ENCODE measurements around the gene TNFRSF12A. TPM values are rescaled to one million over a fixed set of nuclear protein-coding genes. Genes with fewer than 3 reads are reported as not detected.

Gene TNFRSF12A
- polyA plus RNA-seq, 2 of the 4 experiments (the other 2 are of a cell fraction), result 111 to 314 TPM

DNA sequence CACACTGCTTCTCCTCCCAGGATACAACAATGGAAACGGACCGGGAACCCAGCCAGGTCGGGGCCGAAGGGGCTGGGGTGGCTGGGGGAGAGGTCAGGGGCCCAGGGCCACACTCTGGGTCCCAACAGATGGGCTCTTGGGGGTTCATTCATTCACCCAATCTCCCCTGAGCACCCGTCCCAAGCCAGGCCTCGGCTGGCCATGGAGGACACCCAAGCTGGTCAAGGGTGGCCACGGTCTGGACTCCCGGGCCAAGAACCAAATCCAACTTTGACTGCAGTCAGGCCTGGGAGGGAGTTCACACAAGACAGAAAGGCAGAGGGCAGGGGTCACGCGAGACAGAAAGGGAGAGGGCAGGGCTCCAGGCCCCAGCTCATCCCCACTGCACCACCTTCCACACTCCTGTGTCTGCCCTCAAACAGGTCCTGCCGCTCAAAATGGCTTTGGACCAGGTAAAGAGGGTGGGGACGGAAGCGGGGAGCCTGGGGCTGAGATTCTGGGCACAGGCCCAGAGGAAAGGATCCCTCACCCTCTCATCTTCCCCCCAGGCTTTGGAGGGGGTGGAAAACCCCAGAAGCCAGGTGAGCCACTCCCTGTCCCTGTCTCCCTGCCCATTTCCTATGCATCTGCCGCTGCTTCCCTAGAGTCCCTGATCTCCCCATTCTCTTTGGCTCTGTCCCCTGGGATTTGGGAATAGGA lies 27.6 kb upstream of the TNFRSF12A start:
- ATAC-seq (no peak), FAIRE-seq (no peak), DNase-seq (ENCODE audit: low read depth in 1 of 2, low spot score in 1 of 2) (no peak)
- Histone ChIP-seq H3K27ac (no peak overlapping the region), H3K4me2 (no peak overlapping the region), H3K4me1 (peaks cover 3% of the 10 kb centered on the region; the same call in 1 of the 3 replicates), H3K9me3 (no peaks in the 10 kb centered on the region), H3K4me3 (no peak overlapping the region)
- 93% methylated on average over 14 of the region's 14 CpGs for WGBS (ENCODE audit: missing lambda C conversion rate)
- TF ChIP-seq NR3C1 (IDR thresholded peaks at IDR 0.05) (no peak), FOSB (CRISPR knock-in tag; IDR thresholded peaks at IDR 0.05) (no peak), MAFK (IDR thresholded peaks at IDR 0.05; ENCODE audit: partially characterized antibody) (no peak), GATA3 (IDR thresholded peaks at IDR 0.05; ENCODE audit: borderline replicate concordance) (no peak), PHF8 (IDR thresholded peaks at IDR 0.05; ENCODE audit: borderline replicate concordance, low read depth) (no peak), HOXB5 (CRISPR knock-in tag; IDR thresholded peaks at IDR 0.05) (no peak), JUN (IDR thresholded peaks at IDR 0.05) (no peak), ZSCAN20 (CRISPR knock-in tag; IDR thresholded peaks at IDR 0.05) (no peak), ZC3H11A (IDR thresholded peaks at IDR 0.05) (no peak), CHD2 (IDR thresholded peaks at IDR 0.05; ENCODE audit: low read length, partially characterized antibody) (no peak), SREBF2 (IDR thresholded peaks at IDR 0.05) (no peak), HDAC2 (IDR thresholded peaks at IDR 0.05) (no peak), RFX5 (IDR thresholded peaks at IDR 0.05) (no peak), TP53 (CRISPR knock-in tag; IDR thresholded peaks at IDR 0.05) (no peak), POLR2A (IDR thresholded peaks at IDR 0.05; ENCODE audit: low read length) (no peak)
- TF ChIP-seq, protein P1, sequence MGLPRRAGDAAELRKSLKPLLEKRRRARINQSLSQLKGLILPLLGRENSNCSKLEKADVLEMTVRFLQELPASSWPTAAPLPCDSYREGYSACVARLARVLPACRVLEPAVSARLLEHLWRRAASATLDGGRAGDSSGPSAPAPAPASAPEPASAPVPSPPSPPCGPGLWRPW (IDR thresholded peaks at IDR 0.05), result no peak
- TF ChIP-seq, protein P2, sequence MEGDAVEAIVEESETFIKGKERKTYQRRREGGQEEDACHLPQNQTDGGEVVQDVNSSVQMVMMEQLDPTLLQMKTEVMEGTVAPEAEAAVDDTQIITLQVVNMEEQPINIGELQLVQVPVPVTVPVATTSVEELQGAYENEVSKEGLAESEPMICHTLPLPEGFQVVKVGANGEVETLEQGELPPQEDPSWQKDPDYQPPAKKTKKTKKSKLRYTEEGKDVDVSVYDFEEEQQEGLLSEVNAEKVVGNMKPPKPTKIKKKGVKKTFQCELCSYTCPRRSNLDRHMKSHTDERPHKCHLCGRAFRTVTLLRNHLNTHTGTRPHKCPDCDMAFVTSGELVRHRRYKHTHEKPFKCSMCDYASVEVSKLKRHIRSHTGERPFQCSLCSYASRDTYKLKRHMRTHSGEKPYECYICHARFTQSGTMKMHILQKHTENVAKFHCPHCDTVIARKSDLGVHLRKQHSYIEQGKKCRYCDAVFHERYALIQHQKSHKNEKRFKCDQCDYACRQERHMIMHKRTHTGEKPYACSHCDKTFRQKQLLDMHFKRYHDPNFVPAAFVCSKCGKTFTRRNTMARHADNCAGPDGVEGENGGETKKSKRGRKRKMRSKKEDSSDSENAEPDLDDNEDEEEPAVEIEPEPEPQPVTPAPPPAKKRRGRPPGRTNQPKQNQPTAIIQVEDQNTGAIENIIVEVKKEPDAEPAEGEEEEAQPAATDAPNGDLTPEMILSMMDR (IDR thresholded peaks at IDR 0.05), result no peak
- TF ChIP-seq, protein P3, sequence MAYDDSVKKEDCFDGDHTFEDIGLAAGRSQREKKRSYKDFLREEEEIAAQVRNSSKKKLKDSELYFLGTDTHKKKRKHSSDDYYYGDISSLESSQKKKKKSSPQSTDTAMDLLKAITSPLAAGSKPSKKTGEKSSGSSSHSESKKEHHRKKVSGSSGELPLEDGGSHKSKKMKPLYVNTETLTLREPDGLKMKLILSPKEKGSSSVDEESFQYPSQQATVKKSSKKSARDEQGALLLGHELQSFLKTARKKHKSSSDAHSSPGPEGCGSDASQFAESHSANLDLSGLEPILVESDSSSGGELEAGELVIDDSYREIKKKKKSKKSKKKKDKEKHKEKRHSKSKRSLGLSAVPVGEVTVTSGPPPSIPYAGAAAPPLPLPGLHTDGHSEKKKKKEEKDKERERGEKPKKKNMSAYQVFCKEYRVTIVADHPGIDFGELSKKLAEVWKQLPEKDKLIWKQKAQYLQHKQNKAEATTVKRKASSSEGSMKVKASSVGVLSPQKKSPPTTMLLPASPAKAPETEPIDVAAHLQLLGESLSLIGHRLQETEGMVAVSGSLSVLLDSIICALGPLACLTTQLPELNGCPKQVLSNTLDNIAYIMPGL (CRISPR knock-in tag; IDR thresholded peaks at IDR 0.05; ENCODE audit: borderline replicate concordance), result no peak
- TF ChIP-seq, protein P4, sequence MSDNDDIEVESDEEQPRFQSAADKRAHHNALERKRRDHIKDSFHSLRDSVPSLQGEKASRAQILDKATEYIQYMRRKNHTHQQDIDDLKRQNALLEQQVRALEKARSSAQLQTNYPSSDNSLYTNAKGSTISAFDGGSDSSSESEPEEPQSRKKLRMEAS (IDR thresholded peaks at IDR 0.05), result no peak
- ChIA-PET CTCF (interaction anchor here (0.8 to 1.3 kb wide), 5 partner anchors 8 to 55 kb away, joined by 3 to 4 read pairs (median 3); partner anchors contain the start of gene PAQR4), POLR2A (no interaction called here)

DNA sequence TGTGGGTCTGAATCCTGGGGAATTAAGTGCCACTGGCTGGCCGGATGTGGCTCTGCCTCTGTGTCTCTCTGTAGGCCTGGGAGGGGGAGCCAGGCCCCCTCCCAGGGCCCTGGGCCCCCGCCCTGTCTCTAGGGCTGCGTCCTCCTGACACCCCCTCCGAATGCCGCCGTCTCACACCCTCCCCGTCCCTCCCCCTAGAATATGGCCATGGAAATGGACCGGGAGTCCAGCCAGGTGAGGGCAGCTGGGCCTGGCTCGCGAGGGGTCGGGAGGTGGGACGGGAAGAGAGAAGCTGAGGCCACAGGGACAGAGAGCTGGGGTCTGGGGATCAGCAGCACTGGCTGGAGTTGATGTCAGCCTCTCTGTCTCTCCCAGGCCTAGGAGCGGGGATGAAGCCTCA lies 23.9 kb upstream of the TNFRSF12A start:
- POLR2A ChIA-PET, result no interaction called here
- no peak overlapping the region for H3K27ac ChIP-seq
- CTCF ChIA-PET, result interaction anchor here (0.7 to 1.8 kb wide), 5 partner anchors 12 to 91 kb away, joined by 3 to 5 read pairs (median 4); no protein-coding TSS in a partner anchor
- TF ChIP-seq TFCP2L1 (CRISPR knock-in tag; IDR thresholded peaks at IDR 0.05), result no peak
- no peak for TF ChIP-seq BHLHE40 (IDR thresholded peaks at IDR 0.05; ENCODE audit: low read depth, low read length)
- no peak for TF ChIP-seq CBX2 (IDR thresholded peaks at IDR 0.05; ENCODE audit: borderline replicate concordance, low read depth)
- TF ChIP-seq, protein P5, sequence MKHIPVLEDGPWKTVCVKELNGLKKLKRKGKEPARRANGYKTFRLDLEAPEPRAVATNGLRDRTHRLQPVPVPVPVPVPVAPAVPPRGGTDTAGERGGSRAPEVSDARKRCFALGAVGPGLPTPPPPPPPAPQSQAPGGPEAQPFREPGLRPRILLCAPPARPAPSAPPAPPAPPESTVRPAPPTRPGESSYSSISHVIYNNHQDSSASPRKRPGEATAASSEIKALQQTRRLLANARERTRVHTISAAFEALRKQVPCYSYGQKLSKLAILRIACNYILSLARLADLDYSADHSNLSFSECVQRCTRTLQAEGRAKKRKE (CRISPR knock-in tag; IDR thresholded peaks at IDR 0.05; ENCODE audit: low read depth), result no peak
- TF ChIP-seq FOSL2 (IDR thresholded peaks at IDR 0.05), result no peak
- TF ChIP-seq FOSL2 (CRISPR knock-in tag; IDR thresholded peaks at IDR 0.05), result no peak
- TF ChIP-seq, protein P6, sequence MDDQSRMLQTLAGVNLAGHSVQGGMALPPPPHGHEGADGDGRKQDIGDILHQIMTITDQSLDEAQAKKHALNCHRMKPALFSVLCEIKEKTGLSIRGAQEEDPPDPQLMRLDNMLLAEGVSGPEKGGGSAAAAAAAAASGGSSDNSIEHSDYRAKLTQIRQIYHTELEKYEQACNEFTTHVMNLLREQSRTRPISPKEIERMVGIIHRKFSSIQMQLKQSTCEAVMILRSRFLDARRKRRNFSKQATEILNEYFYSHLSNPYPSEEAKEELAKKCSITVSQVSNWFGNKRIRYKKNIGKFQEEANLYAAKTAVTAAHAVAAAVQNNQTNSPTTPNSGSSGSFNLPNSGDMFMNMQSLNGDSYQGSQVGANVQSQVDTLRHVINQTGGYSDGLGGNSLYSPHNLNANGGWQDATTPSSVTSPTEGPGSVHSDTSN (IDR thresholded peaks at IDR 0.05), result no peak
- TF ChIP-seq CHD2 (IDR thresholded peaks at IDR 0.05; ENCODE audit: low read length, partially characterized antibody), result no peak
- TF ChIP-seq HDAC2 (IDR thresholded peaks at IDR 0.05), result no peak
- TF ChIP-seq NPAS2 (CRISPR knock-in tag; IDR thresholded peaks at IDR 0.05; ENCODE audit: borderline replicate concordance), result no peak
- TF ChIP-seq MAZ (IDR thresholded peaks at IDR 0.05; ENCODE audit: borderline replicate concordance, low read depth, low read length), result no peak
- TF ChIP-seq, protein P4 (IDR thresholded peaks at IDR 0.05), result no peak
- TF ChIP-seq KDM1A (IDR thresholded peaks at IDR 0.05; ENCODE audit: low read depth), result no peak
- TF ChIP-seq, protein P7, sequence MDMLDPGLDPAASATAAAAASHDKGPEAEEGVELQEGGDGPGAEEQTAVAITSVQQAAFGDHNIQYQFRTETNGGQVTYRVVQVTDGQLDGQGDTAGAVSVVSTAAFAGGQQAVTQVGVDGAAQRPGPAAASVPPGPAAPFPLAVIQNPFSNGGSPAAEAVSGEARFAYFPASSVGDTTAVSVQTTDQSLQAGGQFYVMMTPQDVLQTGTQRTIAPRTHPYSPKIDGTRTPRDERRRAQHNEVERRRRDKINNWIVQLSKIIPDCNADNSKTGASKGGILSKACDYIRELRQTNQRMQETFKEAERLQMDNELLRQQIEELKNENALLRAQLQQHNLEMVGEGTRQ (IDR thresholded peaks at IDR 0.05), result no peak
- TF ChIP-seq ZC3H11A (IDR thresholded peaks at IDR 0.05), result no peak
- no peak for TF ChIP-seq ZSCAN20 (CRISPR knock-in tag; IDR thresholded peaks at IDR 0.05)
- TF ChIP-seq SREBF2 (IDR thresholded peaks at IDR 0.05), result no peak
- no peak for TF ChIP-seq KDM5A (IDR thresholded peaks at IDR 0.05)
- no peak for TF ChIP-seq POLR2A (IDR thresholded peaks at IDR 0.05; ENCODE audit: low read length)
- no peak for DNase-seq (ENCODE audit: low read depth in 1 of 2, low spot score in 1 of 2)
- H3K4me1 ChIP-seq, result peaks cover 7% of the 10 kb centered on the region; the same call in 2 of the 3 replicates
- no peak overlapping the region for H3K4me2 ChIP-seq
- FAIRE-seq, result no peak
- no peaks in the 10 kb centered on the region for H3K9me3 ChIP-seq
- H3K4me3 ChIP-seq, result no peak overlapping the region
- no peak for ATAC-seq
- WGBS (ENCODE audit: missing lambda C conversion rate), result 96% methylated on average over 4 of the region's 13 CpGs
